ENCODE results near the gene PKN2. TPM values are rescaled to one million over a fixed set of nuclear protein-coding genes. Genes with fewer than 3 reads are reported as not detected.

The PKN2 gene
- total and polyA plus RNA-seq, 9 of the 15 experiments (the other 6 are each of a cell fraction or from before 2014, with no cell fraction given): 4.5 to 25.3 (median 19.2) TPM

- peak; percentile 82; the same call in 1 of the 2 replicates for TF ChIP-seq NFRKB (IDR thresholded peaks at IDR 0.05; ENCODE audit: low read depth)
- no peak for TF ChIP-seq MAFF (IDR thresholded peaks at IDR 0.05; ENCODE audit: low read length)
- no peak for TF ChIP-seq STAG1 (CRISPR knock-in tag; IDR thresholded peaks at IDR 0.05; ENCODE audit: borderline replicate concordance)
- peak; percentile 59 for TF ChIP-seq MEIS2 (IDR thresholded peaks at IDR 0.05; ENCODE audit: partially characterized antibody)
- peak; percentile 36 for TF ChIP-seq CHD7 (IDR thresholded peaks at IDR 0.05; ENCODE audit: low read depth, low read length)
- no peak for TF ChIP-seq ZNF41 (CRISPR knock-in tag; conservative IDR thresholded peaks at IDR 0.05)
- peak in 1 of 2 experiments; percentile 72; a peak in 1 of 4 replicates for TF ChIP-seq TBL1XR1 (IDR thresholded peaks at IDR 0.05; ENCODE audit: low read length in 2 of 2)
- peak; percentile 84 for TF ChIP-seq PKNOX1 (IDR thresholded peaks at IDR 0.05)
- TF ChIP-seq CCNT2 (IDR thresholded peaks at IDR 0.05; ENCODE audit: borderline replicate concordance, extremely low read depth, insufficient read length, low read depth, low read length): peak; percentile 90
- TF ChIP-seq SREBF2 (CRISPR knock-in tag; IDR thresholded peaks at IDR 0.05): no peak
- no peak for TF ChIP-seq HIVEP1 (CRISPR knock-in tag; IDR thresholded peaks at IDR 0.05)
- 0 out of 2 replicates have a peak, but pooled peaks have one; percentile 52 for TF ChIP-seq TCF7 (IDR thresholded peaks at IDR 0.05; ENCODE audit: borderline replicate concordance)
- TF ChIP-seq HOMEZ (CRISPR knock-in tag; IDR thresholded peaks at IDR 0.05): no peak
Measured at GRCh38 chr1:88683541-88684481, at the start of gene PKN2 (continued).

All from K562 (cell line).